HG03045 (cell line): ENCODE measurements around the gene NUP210L.

Source experiments
- ATAC-seq: cut with Tn5 transposase; IDR thresholded peaks from one replicate; pipeline ENCODE4 v1.9.1; 2021; ENCODE audit warnings: mild to moderate bottlenecking, moderate library complexity; ENCODE audit not compliant: unreplicated experiment

NUP210L gene

GRCh38 chr1:154154534-154155191, at the start of gene NUP210L:
Gene NUP210L, minus strand, starts transcription at chr1:154155073.
- ATAC-seq = no peak

DNA sequence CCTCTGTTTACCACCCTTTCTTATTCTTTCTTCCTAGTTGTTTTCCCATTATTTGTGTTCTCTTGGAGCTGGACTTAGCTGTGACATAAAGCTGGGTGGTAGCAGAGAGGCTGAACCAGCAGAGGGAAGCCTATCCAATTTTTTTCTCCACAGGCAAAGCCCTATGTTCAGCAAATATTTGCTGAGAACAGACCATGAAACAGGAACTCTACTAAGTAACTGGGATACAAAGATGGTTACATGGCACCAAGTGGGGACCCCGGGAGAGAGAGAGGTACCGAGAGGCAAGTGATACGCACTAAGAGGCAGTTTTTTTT, 44.6 kb upstream of the NUP210L start:
- ATAC-seq = no peak

DNA sequence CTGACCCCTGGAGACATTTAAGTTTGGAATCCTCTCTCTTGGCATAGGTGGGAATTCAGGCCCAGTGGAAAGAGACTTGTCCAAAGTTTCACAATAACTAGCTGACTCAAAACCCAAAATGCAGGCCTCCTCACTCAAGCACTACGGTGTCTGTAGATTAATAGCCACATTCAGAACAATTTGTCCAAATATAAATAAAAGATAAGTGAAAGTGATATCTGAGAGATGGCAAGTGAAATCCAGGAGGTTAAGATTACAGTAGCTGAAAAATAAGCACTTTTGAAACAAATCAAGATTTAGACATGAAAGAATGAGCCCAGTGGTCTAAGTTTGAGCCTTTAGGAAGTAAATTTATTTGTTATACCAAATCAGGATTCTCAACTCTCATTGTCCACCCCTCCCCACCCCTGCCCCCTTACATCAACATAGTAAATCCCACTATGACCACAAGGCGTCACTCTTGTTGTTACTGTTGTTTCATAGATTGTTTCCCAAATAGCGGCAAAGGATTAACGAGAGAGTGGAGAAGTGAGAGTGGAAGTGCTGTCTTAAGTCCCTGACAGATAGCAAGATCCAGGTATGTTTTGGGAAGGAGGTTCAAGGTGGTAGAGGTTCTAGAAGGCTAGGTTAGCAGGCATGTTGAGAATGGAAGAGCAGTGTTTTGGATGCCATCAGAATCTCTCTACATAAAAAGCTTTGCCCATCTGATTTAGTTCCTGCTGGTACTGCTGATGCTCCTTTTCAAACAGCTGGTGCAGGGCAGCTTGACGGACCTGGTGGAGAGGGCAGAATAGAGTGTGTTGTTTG, 44.1 kb upstream of the NUP210L start:
- ATAC-seq = no peak

DNA sequence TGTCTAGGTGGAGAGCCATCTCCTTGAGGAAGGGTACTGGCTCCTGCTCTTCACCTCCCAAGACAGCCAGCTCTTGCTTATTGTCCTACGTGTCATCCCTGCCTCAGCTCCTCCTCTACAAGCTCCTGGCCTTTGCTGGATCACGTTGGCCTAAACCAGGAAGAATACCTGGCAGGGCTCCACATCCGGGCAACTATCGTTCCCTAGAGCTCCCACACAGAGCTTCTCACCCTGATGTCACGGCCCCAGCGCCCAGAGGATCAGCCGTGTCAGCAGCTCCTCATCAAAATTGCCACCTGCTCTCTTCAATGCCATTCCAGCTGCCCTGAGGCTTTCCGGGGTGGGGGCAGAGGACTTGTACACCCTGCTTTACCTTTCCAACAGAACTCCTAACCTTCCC, 38.9 kb upstream of the NUP210L start:
- ATAC-seq = no peak

DNA sequence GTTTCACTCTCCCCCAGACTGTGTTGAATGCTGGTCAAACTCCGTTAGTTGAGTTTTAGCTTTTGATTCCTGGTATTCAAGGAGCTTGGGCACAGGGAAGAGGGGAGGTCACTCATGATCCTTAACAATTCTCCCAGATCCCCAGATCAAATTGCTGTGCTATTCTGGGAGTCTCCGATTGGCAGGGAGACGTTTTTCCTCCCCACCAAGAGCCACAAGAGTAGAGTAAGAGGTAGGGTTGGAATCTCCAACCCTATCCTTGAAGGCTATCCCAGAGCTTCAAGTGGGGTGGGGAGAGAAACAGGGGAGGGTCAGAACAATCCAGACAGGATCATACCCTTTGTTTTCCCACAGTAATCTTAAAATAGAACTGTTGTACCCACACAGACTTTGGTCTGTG, 37.6 kb upstream of the NUP210L start:
- no peak for ATAC-seq

DNA sequence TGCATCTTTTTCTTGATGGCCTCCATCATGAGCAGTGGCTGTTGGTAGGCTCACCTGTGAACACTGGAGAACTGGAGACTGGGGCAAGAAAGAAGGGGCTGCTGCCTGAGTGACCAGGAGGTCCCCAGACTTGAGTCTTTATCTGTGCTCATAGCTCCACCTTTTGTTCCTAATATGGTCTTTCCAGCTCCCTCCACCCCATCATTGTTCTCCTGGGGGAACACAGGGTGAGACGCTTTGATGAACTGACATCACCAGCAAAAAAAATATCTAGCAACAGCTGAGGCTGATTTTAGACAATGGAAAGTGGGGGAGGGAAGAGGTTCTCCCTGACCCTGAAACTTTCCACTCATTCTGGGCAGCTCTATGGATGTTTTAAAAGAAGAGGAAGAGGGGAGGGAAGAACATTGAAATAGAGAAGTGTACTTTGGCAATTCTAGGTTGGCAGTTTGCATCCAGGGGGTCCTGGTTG, 37.2 kb upstream of the NUP210L start, which contains the start of gene TPM3:
TSS of gene TPM3 (minus strand) at position 111 of the 472 bp plus-strand sequence. CDS start at position 29, 82 bp downstream.
- ATAC-seq = no peak

DNA sequence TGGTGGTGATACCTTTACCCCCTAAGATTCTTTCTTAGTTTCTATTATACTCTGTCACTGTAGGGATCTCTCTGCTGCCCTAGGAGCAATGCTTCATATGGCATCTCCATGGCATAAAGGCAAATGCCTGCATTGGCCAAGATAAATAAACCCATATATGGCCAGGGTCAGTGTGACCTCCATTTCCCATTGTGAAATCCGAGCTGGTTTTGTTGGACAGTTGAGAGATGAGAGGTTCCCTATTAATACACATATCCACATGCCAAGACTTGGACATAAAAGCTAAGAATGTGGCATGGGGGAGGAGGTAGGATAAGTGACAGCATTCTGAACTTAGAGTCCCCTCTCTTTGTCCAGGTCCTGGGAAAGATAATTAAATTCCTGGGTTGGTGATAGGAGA, 35.7 kb upstream of the NUP210L start:
- ATAC-seq = no peak

DNA sequence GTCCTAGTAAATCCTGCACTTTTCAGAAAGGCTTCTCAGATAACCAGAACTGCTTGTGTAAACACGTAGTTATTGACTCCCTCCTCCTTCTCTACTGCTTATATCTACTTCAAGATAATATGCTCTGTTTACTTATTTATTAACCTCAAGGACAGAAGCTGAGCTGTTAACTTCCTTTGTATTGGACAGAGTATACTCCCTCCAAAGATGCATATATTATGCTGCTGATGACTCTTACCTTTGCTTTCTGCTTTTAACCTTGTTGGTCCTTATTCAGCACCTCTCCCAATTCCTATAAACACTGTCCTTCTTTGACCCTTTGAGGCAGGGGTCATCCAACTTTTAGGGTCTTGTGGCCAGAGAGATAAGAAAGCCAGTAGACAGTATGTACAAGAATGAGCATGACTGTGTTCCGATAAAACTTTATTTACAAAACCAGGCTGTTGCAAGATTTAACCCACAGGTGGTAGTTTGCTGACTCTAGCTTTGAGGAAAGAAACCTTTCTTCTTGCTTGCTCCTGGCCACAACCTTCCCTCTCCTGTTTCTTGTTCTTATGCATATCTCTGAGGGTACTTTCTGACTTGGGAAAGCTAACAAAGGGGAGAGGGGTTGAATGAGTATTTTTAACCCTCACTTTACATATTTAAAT, 32.1 kb upstream of the NUP210L start:
- no peak for ATAC-seq

- no peak for ATAC-seq
These were observed 31.3 kb upstream of the NUP210L start for GRCh38 chr1:154186177-154186576.

DNA sequence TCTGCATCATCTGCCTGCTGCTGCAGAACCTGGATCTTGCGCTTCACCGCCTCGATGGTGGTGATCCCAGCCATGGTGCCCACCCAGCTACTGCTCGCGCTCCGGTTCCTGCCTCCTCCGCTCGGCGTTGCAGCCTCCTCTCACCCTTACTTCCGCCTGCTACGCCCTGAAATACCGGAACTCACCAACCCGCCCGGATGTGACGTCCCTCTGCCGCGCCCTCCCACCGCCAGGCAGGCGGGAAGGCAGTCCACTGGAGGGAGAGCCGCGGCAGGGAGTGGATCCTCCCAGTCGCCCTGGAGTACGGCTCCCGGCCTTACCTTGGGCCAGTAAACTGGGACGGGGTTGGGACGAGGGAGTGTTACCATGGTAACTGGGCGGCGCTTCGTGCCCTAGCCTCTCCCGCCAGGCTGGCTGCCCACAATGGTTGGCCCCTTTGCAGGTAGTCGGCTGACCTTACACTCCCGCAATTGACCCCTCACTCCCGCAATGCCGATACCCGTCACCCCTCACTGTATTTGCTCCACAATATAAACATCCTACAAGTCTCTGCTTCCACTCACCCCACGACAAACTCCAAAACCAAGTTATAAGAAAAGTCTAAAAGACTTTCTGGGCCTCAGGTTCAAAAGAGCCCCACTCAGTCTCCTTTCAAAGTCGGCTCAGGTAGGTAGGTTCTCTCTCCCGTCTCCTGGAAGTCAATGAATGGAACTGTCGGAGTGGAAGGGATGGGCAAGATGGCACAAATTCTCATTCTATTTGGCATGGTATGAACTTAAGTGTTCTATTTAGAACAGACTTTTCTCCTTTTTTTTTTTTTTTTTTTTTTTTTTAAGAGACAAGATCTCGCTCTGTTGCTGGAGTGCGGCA, 28.4 kb upstream of the NUP210L start:
- ATAC-seq = peak; percentile 81

DNA sequence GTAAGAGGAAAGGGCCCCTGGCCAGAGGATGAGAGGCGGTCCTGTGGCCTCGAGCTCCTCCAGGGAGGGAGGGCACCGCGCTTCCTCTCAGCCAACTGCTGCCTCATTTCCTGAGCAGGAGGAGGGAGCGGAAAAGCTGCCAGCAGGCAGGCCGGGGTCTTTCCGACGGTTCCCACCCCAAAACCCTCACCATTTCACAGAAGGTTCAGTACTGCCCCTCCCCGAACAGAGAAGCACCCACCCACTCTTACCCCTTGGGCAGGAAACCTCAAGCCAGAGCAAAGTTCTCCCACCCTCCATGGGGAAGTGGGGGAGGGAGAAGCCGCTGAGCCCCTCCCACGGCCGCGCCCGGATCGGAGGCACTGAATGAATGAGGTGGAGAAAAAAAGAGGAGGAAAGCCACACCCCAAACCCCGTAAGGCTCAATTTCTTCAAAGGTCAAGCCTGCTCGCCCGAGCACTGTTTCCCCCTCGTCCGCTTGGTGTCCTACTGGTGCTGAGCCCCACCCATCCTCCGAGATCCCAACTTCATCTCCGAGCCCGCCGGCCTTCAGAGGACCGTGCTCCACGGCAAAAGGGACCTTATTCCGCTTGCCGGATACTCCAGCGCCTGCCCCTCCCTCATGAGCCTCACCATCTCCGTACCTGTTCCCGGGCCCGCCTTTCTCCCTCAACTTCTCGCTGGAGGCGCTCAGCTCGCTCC, 27.6 kb upstream of the NUP210L start:
- ATAC-seq = peak; percentile 48

- ATAC-seq = no peak
These were observed 27.1 kb upstream of the NUP210L start for GRCh38 chr1:154181944-154182343.

GRCh38 chr1:154179946-154180687, 25.2 kb upstream of the NUP210L start:
- ATAC-seq = no peak

DNA sequence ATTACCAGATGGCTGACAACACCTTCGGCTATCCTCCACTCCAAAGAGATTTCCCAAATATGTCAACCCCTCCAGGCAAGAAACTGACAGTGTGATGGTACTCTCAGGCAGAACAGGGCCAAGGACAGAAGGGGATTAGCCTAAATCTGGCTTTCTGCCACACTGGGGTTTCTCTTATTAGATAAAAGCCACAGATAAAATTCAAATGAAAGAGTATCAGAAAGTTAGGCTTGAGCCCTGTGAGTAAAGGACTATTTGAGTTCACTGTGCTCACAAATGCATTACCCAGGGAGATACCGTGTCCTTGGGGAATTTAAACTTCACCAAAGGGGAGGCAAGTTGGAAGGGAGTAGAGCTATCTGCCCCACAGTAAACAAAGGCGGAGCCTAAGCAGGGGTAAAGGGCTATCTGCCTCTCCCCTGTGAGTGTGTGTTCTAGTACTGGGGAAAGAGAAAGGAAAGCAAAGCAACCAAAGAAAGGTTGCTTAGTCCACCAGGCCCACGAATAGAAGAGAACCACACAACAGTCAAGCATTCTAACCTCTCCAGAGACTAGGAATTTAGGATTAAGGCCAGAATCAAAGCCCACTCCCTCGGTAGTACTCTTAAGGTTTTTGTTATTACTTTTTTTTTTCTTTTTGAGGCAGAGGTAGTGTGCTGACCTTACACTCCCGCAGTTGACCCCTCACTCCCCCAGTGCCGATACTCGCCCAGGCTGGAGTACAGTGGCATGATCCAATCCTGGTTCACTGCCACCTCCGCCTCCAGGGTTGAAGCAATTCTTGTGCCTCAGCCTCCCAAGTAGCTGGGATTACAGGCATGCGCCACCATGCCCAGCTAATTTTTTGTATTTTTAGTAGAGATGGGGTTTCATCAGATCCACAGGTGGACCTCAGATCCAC, 24.3 kb upstream of the NUP210L start:
- no peak for ATAC-seq

GRCh38 chr1:154178013-154178412, 23.1 kb upstream of the NUP210L start:
- no peak for ATAC-seq

GRCh38 chr1:154176337-154176736, 21.5 kb upstream of the NUP210L start:
- ATAC-seq = no peak

- ATAC-seq = no peak
These were observed 19.8 kb upstream of the NUP210L start for GRCh38 chr1:154174654-154175053.

DNA sequence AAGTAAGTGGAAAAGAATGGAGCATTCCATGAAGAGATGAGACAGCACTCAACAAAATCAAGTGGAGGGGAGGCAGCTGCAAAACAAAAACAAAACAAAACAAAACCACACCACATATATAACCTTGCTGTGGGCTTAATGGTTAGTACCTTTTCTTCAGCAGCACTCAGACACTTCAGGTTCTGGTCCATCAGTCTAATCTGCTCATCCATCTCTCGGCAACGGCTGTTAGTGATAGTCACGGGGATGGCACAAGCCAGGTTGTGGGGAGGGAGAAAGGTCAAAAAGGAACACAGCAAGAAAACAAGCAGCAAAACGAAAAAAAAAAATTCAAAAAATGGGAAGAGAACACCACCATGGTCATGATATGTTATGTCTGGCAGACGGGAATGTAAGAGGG, 17.0 kb upstream of the NUP210L start:
- no peak for ATAC-seq

DNA sequence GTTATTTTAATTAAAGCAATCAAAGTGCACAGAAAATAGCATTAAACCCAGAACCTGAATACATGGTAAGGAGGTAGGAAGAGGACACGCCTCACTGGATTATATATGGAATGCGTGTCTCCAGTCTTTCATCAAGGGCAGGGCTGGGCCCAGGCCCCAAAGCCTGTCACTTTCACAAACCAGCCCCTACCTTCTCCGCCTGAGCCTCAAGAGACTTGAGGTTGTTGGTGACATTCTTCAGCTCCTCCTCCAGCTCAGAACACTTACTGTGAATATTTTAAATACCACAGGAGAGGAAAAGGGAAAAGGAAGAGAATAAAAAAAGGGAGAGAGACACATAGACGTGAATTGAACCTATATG, 16.3 kb upstream of the NUP210L start:
- no peak for ATAC-seq
